ENCODE measurements around the gene CTBP2. TPM values are rescaled to one million over a fixed set of nuclear protein-coding genes. Genes with fewer than 3 reads are reported as not detected.
"Not testable (repeated sequence)": the region's sequence is repeated elsewhere in the genome, so short reads cannot be mapped to it uniquely, and the experiment has no call there.

CTBP2 gene
- total RNA-seq, 1 donor from 2014 or later: 112 TPM

DNA sequence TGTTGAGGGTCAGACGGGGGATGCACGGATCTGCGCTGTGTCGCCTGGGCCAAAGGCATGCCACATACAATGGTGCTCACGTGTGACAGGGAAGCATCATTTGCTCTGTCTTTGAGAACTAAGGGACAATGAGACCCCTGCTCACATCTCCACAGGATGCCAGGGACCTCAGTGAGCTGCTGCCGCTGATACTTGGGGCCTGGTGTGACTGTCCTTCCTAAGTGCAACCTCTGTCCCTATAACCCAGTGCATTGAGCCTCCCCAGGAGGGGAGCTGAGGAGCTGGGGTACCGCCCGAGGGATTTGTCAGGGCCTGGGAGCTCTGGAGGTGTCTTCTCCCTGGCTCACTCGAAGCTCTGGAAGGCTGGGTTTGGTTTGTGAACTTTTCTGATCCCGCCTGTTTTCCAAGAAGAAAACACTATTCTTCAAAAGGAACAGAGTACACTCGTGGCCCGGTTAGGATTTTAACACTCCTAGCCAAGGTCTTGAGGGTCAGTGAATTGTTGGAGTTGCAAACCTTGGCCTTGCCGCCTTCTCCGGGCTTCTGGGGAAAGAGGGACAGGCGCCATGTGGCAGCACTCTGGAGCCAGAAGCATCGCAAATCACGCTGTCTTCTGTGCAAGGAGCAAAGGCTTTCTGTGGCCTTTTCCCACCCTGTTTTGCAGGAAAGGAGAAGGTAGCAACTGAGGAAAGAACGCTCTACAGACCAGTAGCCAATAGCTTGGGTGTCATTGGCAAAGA, 26.2 kb upstream of the CTBP2 start:
- no peak for DNase-seq

DNA sequence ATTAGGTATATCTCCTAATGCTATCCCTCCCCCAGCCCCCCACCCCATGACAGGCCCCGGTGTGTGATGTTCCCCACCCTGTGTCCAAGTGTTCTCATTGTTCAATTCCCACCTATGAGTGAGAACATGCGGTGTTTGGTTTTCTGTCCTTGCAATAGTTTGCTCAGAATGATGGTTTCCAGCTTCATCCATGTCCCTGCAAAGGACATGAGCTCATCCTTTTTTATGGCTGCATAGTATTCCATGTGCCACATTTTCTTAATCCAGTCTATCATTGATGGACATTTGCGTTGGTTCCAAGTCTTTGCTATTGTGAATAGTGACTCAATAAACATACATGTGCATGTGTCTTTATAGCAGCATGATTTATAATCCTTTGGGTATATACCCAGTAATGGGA, 18.7 kb upstream of the CTBP2 start:
- DNase-seq: not testable (repeated sequence)

GRCh38 chr10:125177641-125178640, 17.6 kb upstream of the CTBP2 start:
- no peak for DNase-seq

- DNase-seq: no peak
Measured at GRCh38 chr10:125175807-125176206, 15.4 kb upstream of the CTBP2 start.

- no peak for DNase-seq
Measured at GRCh38 chr10:125174360-125174759, 14.0 kb upstream of the CTBP2 start.

- no peak for DNase-seq
Measured at GRCh38 chr10:125172694-125173093, 12.3 kb upstream of the CTBP2 start.

DNA sequence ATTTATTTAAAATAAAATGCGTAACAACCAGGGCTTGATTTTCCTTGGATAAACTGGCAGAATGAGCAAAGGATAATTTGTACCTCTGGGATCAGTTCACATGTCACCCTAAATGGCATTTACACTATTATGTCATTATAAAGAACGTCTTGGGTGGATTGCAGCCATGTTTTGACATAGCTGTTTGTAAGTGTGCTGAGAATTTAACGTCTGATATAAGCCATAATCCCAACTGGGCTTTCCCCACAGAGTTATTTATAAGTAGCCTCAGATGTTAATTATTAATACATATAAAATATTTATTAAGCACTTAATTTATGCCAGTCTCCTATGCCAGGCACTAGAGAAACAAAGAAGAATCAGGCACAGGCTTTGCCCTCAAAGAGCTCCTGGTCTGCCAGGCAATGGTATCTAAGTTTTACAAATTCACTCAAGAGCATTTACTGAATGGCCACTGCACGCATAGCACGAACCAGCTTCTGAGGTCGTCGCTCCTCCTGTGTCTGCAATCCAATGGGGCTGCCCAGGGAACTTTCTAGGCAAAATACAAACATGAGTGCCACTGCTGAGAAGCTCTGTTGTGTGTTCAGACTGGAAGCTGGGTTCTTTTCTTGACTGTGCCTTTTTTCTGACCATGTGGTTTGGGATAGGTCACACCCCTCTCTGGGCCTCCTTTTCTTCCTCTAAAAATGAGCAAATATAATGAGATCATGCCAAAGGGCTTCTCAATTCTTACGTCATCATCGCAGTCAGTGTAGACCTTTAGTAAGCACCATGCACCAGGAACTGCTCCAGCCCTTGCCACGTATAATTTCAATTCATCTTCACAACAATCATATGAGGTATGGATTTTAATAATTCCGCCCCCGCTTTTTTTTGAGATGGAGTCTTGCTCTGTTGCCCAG, 11.3 kb upstream of the CTBP2 start:
- DNase-seq: no peak

GRCh38 chr10:125169915-125170314, 9.6 kb upstream of the CTBP2 start:
- DNase-seq: no peak

DNA sequence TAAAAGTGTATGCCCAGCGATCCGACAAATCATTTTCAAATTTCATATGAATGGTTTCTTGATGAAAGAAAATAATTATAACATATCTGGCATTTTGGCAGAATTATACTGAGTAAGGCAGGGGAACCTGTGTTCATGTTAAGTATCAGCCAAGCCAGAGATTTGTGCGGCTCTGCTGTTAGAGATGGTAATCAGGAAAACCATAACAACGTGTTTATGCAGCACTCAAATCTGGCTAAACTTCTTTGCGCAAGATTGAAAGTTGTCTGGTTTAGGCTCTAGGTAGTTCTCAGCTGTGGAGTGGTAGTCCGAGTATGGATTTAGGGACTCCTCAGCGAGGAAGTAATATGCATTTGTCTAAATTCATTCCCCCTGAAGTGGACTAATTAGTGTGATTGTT, 8.9 kb upstream of the CTBP2 start:
- no peak for DNase-seq

- DNase-seq: no peak
Measured at GRCh38 chr10:125166658-125167057, 6.3 kb upstream of the CTBP2 start.

DNA sequence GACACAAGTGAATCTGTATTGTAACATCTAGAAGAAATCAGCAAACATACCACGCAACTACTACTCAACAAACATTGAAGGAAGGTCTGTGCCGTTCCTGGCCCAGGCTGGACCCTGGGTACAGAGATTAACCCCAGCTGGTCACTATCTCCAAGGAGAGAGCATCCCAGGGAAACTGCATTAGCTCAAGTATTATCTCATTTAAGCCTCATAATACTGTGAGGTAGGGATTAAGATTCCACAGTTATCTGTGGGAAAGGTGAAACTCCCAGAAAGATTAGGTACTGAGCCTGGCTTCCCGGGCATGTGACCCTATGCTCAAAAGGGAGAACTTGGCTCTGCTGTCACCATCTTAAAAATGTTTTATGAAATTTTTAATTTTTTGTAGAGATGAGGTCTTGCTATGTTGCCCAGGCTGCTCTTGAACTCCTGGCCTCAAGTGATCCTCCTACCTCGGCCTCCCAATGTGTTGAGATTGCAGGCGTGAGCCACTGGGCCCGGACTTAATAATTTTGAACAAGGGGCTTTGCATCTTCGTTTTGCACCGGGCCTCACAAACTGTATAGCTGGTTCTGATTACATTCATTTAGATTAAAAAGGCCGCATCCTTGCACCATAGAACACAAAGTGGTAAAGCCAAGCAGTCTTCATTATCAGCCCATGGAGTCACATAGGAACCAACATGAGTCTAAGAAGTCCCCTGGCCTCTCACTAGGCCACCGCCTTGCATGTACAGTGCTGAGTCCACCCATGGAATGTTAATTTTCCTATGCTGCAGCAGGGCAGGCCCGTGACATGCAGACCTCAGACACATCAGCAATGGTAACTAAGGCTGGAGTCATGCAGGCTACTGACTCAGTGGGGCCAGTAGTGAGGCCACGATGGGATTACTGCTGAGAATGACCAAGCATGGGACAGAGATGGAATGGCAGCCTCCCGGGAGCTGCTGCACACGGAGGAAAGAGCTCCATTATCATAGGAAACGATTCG, 5.5 kb upstream of the CTBP2 start:
- DNase-seq: no peak

DNA sequence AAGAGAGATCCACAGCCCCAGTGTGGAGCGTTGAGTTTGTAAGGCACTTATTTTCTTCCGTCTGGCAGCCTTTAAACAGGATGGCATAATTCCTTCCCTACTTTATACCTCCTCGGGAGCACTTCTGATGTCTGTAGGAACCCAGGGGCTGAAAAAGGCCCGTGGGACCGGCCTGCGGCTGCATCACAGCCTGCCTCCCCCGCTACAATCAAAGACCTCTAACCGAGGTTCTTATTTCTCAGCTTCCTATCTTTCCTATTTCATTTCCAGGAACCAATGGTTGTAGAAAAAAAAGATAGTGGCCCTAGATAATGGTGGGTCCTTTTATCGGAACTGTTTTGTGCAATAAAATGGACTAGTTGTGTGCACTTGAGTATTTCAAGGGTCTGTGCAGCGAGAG, 4.1 kb upstream of the CTBP2 start:
- no peak for DNase-seq

DNA sequence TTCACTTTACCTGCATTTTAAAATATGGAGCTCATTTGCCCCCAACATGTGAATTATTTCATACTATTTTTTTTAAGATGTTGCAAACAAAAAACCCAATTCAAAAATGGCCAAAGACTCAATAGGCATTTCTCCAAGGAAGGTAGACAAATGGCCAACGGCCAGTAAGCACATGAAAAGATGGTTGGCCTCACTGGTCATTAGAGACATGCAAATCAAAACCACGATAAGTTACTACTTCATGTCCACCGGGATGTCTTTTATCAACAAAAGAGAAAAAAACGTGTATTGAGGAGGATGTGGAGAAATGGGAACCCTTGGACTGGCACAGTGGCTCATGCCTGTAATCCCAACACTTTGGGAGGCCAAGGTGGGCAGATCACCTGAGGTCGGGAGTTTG, 3.4 kb upstream of the CTBP2 start:
- DNase-seq: no peak

DNA sequence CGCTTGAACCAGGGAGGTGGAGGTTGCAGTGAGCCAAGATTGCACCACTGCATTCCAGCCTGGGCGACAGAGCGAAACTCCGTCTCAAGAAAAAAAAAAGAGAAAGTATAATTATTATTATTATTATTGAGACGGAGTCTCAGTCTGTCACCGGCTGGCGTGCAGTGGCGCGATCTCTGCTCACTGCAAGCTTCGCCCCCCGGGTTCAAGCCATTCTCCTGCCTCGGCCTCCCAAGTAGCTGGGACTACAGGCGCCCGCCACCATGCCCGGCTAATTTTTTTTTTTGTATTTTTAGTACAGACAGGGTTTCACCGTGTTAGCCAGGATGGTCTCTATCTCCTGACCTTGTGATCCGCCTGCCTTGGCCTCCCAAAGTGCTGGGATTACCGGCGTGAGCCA, 2.9 kb upstream of the CTBP2 start:
- not testable (repeated sequence) for DNase-seq

- no peak for DNase-seq
Measured at GRCh38 chr10:125162120-125162931, 2.0 kb upstream of the CTBP2 start.

DNA sequence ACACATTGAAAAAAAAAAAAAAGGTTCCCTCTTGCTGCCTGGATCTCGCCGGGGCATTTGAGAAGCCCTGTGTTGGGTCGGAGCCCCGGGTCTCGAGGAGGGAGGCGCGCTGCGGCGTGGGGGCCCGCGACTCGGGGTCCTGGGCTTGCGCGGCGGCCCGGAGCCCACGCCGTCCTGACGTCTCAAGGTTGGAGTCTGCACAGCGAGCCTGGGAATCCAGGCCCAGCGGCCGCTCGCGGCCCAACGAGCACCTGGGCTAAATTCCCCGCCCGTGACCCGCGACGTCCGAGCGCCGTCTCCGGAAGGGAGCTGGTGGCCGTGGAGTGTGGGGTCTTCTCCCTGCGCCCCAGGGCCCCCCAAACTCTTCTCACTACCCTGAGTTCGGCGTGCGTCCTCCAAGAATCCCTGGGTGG, 1.4 kb upstream of the CTBP2 start:
- no peak for DNase-seq

DNA sequence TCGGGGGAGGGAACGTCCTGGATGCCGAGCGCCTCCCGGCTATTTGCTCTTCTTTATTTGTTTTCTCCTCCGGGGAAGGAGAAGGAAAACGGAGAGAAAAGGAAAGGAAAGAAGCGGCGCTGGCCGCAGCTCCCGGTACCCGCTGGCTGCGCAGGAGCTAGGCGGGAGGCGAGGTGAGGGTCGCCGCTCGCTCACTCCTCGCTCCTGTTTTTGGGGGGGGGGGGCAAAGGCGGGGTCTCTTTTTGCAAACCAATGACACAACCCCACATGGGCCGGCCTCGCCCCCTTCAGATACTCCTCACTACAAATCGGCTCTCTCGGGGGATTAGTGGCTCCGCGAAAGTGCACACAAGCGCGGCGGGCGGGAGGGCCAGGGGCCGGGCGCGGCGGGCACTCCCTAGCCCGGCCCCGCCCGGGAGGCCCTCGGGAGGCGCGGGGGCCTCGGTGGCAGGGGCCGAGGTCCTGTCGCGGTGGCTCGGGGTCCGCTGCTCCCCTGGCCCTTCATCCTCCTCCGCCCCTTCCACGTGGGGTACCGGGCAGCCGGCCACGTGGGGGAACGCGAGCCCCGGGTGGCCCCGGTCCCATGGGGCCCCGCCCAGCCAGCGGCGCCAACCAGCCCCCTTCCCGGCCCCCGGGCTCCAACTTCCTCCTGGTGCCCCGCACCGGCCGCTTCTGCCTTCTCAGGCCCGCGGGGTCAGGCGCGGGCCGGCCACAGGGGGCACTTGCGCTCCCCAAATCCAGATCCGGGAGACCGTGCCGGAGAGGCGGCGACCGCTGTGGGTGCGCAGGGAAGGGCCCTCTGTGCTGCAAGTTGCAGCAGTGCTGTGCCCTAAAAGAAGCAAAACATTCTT, 718 bp upstream of the CTBP2 start:
- DNase-seq: peak; percentile 83

DNA sequence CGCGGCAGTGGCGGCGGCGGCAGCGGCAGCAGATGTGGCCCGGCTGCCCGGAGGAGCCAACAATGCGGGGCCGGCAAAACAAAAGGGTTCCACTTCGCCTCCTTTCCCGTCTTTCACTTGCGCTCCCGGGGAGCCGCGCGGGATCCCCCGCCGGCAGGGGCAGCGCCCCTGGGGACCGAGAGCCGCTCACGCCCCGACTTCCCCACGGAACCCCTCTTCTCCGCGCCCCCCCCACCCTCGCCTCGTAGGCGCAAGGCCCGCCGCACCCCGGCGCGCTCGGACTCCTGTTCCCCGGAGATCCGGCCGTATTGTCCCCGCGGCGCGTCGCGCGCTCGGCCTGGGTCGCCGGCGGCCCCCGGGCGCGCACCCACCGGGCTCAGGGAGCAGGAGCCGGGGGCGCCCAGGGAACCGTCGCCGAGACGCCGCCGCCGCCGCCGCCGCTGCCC, 854 bp downstream of the CTBP2 start:
- DNase-seq: peak; percentile 31

Data from dermis blood vessel endothelial cell (primary cell).